ENCODE data around the gene SERPINA4.

The SERPINA4 gene

DNA sequence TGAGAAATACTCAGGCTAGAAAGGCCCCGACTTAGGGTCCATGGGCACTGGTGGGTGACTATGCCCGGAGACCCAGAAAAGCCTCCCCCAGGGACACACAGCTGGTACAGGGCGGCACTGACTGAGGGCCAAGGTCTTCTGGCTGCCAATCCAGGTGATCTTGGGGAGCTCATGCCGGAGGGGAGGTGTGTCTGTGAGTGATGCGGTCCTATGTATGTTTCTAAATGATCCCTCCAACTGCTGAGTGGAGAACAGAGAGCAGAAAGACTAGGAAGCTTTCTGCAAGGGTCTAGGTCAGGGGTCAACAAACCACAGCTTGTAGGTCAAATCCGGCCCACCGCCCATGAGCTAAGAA is 391 bp downstream of the SERPINA4 start:
- Histone ChIP-seq H3K9me3 (ENCODE audit: insufficient read depth, low read length) (no peaks in the 10 kb centered on the region), H3K79me2 (ENCODE audit: insufficient read depth, low read length) (no peaks in the 10 kb centered on the region), H3F3A (ENCODE audit: insufficient read depth) (no peaks in the 10 kb centered on the region), H3K4me3 (ENCODE audit: insufficient read depth, low read length, poor library complexity, severe bottlenecking) (no peak overlapping the region), H3K27me3 (ENCODE audit: low read length) (no peaks in the 10 kb centered on the region), H3K9ac (ENCODE audit: low read length) (no peak overlapping the region), H3K4me2 (ENCODE audit: low read depth, low read length, poor library complexity, severe bottlenecking) (no peak overlapping the region), H3K36me3 (ENCODE audit: low read length) (no peaks in the 10 kb centered on the region), H3K9me2 (replicated peaks; ENCODE audit: insufficient read depth, low read length) (no peaks in the 10 kb centered on the region), H2AFZ (ENCODE audit: low read depth, low read length, severe bottlenecking) (no peak overlapping the region), H4K20me1 (ENCODE audit: low read depth, low read length) (no peaks in the 10 kb centered on the region), H3K27ac (ENCODE audit: low read depth, low read length) (no peak overlapping the region)
- no peak for TF ChIP-seq EZH2phosphoT487 (conservative IDR thresholded peaks at IDR 0.05; ENCODE audit: low read length)
- TF ChIP-seq, protein P1, sequence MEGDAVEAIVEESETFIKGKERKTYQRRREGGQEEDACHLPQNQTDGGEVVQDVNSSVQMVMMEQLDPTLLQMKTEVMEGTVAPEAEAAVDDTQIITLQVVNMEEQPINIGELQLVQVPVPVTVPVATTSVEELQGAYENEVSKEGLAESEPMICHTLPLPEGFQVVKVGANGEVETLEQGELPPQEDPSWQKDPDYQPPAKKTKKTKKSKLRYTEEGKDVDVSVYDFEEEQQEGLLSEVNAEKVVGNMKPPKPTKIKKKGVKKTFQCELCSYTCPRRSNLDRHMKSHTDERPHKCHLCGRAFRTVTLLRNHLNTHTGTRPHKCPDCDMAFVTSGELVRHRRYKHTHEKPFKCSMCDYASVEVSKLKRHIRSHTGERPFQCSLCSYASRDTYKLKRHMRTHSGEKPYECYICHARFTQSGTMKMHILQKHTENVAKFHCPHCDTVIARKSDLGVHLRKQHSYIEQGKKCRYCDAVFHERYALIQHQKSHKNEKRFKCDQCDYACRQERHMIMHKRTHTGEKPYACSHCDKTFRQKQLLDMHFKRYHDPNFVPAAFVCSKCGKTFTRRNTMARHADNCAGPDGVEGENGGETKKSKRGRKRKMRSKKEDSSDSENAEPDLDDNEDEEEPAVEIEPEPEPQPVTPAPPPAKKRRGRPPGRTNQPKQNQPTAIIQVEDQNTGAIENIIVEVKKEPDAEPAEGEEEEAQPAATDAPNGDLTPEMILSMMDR (IDR thresholded peaks at IDR 0.05; ENCODE audit: insufficient read depth, low read length, poor library complexity, severe bottlenecking): no peak

DNA sequence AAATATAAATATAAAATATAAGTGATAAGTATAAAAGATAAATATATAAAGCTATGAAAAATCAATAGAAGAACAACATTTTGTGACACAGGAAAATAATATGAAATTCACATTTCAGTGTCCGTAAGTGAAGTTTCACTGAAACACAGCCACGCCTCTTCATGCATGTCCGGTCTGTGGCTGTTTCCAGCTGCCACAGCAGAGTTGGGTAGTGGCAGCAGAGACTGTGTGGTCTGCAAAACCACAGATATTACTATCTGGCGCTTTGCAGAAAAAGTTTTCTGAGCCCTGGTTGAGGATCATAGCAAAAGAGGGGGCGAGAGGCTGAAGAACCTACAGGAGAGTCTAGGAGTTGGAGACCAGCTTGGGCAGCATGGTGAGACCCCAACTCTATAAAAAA is 780 bp downstream of the SERPINA4 start:
- H3K9me2 ChIP-seq (replicated peaks; ENCODE audit: insufficient read depth, low read length): no peaks in the 10 kb centered on the region
- no peaks in the 10 kb centered on the region for H3K27me3 ChIP-seq (ENCODE audit: low read length)
- H3K4me3 ChIP-seq (ENCODE audit: insufficient read depth, low read length, poor library complexity, severe bottlenecking): no peak overlapping the region
- H4K20me1 ChIP-seq (ENCODE audit: low read depth, low read length): no peaks in the 10 kb centered on the region
- TF ChIP-seq EZH2phosphoT487 (conservative IDR thresholded peaks at IDR 0.05; ENCODE audit: low read length): no peak
- TF ChIP-seq, protein P1 (IDR thresholded peaks at IDR 0.05; ENCODE audit: insufficient read depth, low read length, poor library complexity, severe bottlenecking): no peak
- H3K9me3 ChIP-seq (ENCODE audit: insufficient read depth, low read length): no peaks in the 10 kb centered on the region
- H3K36me3 ChIP-seq (ENCODE audit: low read length): no peaks in the 10 kb centered on the region
- no peak overlapping the region for H2AFZ ChIP-seq (ENCODE audit: low read depth, low read length, severe bottlenecking)
- H3F3A ChIP-seq (ENCODE audit: insufficient read depth): no peaks in the 10 kb centered on the region
- no peaks in the 10 kb centered on the region for H3K79me2 ChIP-seq (ENCODE audit: insufficient read depth, low read length)
- no peak overlapping the region for H3K4me2 ChIP-seq (ENCODE audit: low read depth, low read length, poor library complexity, severe bottlenecking)
- no peak overlapping the region for H3K9ac ChIP-seq (ENCODE audit: low read length)
- no peak overlapping the region for H3K27ac ChIP-seq (ENCODE audit: low read depth, low read length)

DNA sequence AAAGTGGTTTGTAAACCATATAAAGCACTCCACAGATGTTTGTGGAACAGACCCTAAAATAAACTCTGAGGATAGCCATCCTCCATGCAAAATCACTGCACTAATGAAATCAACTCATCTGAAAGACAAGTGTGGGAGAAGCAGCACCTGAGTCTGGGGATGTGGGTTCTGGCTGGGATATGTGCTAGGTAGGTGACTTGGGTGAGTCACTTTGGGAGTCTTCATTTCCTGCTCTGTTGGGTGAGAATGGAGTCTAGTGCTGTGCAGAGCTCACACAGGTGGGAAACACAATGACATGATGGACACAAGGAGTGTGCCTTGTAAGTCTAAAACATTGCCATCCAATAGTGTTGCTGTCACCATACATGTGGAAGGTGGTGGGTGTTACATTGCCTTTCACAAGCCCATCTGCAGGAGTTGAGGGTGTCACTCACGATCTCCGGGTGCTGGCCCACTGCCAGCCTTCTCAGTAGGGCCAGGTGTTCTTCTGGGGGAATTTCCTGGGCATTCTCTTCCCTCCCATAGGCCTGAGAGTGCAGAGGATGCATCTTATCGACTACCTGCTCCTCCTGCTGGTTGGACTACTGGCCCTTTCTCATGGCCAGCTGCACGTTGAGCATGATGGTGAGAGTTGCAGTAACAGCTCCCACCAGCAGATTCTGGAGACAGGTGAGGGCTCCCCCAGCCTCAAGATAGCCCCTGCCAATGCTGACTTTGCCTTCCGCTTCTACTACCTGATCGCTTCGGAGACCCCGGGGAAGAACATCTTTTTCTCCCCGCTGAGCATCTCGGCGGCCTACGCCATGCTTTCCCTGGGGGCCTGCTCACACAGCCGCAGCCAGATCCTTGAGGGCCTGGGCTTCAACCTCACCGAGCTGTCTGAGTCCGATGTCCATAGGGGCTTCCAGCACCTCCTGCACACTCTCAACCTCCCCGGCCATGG is 2.0 kb downstream of the SERPINA4 start:
- no peak overlapping the region for H3K4me3 ChIP-seq (ENCODE audit: insufficient read depth, low read length, poor library complexity, severe bottlenecking)
- no peaks in the 10 kb centered on the region for H3K9me2 ChIP-seq (replicated peaks; ENCODE audit: insufficient read depth, low read length)
- no peak for TF ChIP-seq EZH2phosphoT487 (conservative IDR thresholded peaks at IDR 0.05; ENCODE audit: low read length)
- TF ChIP-seq, protein P1 (IDR thresholded peaks at IDR 0.05; ENCODE audit: insufficient read depth, low read length, poor library complexity, severe bottlenecking): no peak
- H4K20me1 ChIP-seq (ENCODE audit: low read depth, low read length): no peaks in the 10 kb centered on the region
- no peaks in the 10 kb centered on the region for H3K9me3 ChIP-seq (ENCODE audit: insufficient read depth, low read length)
- no peaks in the 10 kb centered on the region for H3K79me2 ChIP-seq (ENCODE audit: insufficient read depth, low read length)
- no peaks in the 10 kb centered on the region for H3K36me3 ChIP-seq (ENCODE audit: low read length)
- no peaks in the 10 kb centered on the region for H3K27me3 ChIP-seq (ENCODE audit: low read length)
- H3F3A ChIP-seq (ENCODE audit: insufficient read depth): no peaks in the 10 kb centered on the region
- no peak overlapping the region for H3K27ac ChIP-seq (ENCODE audit: low read depth, low read length)
- no peak overlapping the region for H2AFZ ChIP-seq (ENCODE audit: low read depth, low read length, severe bottlenecking)
- H3K4me2 ChIP-seq (ENCODE audit: low read depth, low read length, poor library complexity, severe bottlenecking): no peak overlapping the region
- H3K9ac ChIP-seq (ENCODE audit: low read length): no peak overlapping the region

All from SU-DHL-6 (cell line).